K562 (cell line): Measurements from ENCODE around the gene KLHL29. TPM values are rescaled to one million over a fixed set of nuclear protein-coding genes. Genes with fewer than 3 reads are reported as not detected.

Experiments
- BDP1 ChIP-seq: IDR thresholded peaks from 3 replicates; pipeline ENCODE4 v1.6.1; 2011; ENCODE audit not compliant: insufficient read length, insufficient read depth
- polyA plus RNA-seq, 8 experiments: library from polyadenylated mRNA; depleted of rRNA in 4 of 8; stranded (reverse) in 5 of 8; unstranded in 3 of 8; fragments of >200 nt; fragmentation: Nextera tagmentation in 2 of 8; fragmentation: Illumina TruSeq in 1 of 8; extraction: Ambion mirVana in 2 of 8; extraction: Trizol in 1 of 8; gene quantifications; 2 replicates each; pipeline versions ENCODE4 v1.2.1 to v1.2.3, GENCODE V29; 2011 to 2014; ENCODE audit warnings: inconsistent platforms in 1 of 8, missing spikeins in 1 of 8
- total RNA-seq, 7 experiments: library from RNA; depleted of rRNA in 6 of 7; stranded (reverse); fragments of >200 nt in 6 of 7; fragmentation: Illumina TruSeq in 2 of 7; extraction: Trizol in 2 of 7; gene quantifications; 2 replicates each; pipeline versions ENCODE4 v1.2.1 to v1.2.3, GENCODE V29; 2011 to 2021; ENCODE audit warnings: low replicate concordance in 1 of 7
- TF ChIP-seq, protein P1 (sequence below): fragments of 200-600 bp; sonication (generic); IDR thresholded peaks from one replicate; pipeline ENCODE4 v1.6.1; 2012; ENCODE audit warnings: mild to moderate bottlenecking, low read depth, low read length, inconsistent platforms

Gene KLHL29
- total and polyA plus RNA-seq, 9 of the 15 experiments (the other 6 are each of a cell fraction or from before 2014, with no cell fraction given): 0.03 to 0.31 (median 0.08) TPM; not detected in 1

DNA sequence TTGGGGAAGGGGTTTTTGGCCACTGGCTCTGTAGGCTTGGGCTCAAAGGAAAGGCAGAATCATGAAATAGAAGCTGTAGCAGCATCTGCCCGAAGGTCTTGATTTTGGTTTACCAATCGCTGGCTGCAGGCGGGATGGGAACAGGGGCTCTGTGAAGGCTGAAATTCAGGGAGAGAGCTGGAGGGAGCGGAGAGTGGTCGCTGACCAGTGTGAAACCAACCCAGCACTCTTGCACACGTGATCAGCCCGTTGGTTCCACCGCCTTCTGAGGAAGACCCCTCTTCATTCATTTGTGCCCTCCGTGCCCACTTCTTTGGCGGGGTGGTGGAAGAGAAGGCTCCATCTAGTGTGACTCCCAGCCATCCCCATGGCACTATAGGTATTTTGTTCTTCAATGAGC, 82.6 kb downstream of the KLHL29 start (continued):
- TF ChIP-seq, protein P1, sequence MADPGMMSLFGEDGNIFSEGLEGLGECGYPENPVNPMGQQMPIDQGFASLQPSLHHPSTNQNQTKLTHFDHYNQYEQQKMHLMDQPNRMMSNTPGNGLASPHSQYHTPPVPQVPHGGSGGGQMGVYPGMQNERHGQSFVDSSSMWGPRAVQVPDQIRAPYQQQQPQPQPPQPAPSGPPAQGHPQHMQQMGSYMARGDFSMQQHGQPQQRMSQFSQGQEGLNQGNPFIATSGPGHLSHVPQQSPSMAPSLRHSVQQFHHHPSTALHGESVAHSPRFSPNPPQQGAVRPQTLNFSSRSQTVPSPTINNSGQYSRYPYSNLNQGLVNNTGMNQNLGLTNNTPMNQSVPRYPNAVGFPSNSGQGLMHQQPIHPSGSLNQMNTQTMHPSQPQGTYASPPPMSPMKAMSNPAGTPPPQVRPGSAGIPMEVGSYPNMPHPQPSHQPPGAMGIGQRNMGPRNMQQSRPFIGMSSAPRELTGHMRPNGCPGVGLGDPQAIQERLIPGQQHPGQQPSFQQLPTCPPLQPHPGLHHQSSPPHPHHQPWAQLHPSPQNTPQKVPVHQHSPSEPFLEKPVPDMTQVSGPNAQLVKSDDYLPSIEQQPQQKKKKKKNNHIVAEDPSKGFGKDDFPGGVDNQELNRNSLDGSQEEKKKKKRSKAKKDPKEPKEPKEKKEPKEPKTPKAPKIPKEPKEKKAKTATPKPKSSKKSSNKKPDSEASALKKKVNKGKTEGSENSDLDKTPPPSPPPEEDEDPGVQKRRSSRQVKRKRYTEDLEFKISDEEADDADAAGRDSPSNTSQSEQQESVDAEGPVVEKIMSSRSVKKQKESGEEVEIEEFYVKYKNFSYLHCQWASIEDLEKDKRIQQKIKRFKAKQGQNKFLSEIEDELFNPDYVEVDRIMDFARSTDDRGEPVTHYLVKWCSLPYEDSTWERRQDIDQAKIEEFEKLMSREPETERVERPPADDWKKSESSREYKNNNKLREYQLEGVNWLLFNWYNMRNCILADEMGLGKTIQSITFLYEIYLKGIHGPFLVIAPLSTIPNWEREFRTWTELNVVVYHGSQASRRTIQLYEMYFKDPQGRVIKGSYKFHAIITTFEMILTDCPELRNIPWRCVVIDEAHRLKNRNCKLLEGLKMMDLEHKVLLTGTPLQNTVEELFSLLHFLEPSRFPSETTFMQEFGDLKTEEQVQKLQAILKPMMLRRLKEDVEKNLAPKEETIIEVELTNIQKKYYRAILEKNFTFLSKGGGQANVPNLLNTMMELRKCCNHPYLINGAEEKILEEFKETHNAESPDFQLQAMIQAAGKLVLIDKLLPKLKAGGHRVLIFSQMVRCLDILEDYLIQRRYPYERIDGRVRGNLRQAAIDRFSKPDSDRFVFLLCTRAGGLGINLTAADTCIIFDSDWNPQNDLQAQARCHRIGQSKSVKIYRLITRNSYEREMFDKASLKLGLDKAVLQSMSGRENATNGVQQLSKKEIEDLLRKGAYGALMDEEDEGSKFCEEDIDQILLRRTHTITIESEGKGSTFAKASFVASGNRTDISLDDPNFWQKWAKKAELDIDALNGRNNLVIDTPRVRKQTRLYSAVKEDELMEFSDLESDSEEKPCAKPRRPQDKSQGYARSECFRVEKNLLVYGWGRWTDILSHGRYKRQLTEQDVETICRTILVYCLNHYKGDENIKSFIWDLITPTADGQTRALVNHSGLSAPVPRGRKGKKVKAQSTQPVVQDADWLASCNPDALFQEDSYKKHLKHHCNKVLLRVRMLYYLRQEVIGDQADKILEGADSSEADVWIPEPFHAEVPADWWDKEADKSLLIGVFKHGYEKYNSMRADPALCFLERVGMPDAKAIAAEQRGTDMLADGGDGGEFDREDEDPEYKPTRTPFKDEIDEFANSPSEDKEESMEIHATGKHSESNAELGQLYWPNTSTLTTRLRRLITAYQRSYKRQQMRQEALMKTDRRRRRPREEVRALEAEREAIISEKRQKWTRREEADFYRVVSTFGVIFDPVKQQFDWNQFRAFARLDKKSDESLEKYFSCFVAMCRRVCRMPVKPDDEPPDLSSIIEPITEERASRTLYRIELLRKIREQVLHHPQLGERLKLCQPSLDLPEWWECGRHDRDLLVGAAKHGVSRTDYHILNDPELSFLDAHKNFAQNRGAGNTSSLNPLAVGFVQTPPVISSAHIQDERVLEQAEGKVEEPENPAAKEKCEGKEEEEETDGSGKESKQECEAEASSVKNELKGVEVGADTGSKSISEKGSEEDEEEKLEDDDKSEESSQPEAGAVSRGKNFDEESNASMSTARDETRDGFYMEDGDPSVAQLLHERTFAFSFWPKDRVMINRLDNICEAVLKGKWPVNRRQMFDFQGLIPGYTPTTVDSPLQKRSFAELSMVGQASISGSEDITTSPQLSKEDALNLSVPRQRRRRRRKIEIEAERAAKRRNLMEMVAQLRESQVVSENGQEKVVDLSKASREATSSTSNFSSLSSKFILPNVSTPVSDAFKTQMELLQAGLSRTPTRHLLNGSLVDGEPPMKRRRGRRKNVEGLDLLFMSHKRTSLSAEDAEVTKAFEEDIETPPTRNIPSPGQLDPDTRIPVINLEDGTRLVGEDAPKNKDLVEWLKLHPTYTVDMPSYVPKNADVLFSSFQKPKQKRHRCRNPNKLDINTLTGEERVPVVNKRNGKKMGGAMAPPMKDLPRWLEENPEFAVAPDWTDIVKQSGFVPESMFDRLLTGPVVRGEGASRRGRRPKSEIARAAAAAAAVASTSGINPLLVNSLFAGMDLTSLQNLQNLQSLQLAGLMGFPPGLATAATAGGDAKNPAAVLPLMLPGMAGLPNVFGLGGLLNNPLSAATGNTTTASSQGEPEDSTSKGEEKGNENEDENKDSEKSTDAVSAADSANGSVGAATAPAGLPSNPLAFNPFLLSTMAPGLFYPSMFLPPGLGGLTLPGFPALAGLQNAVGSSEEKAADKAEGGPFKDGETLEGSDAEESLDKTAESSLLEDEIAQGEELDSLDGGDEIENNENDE: no peak
- TF ChIP-seq BDP1: no peak
